OCI-LY3 (cell line): ENCODE data around the gene GNG12.

Experiments
- CTCF ChIP-seq: fragments of 200-600, 300-600 bp; sonication (generic); IDR thresholded peaks from 2 replicates; pipeline ENCODE4 v1.5.1; 2014; ENCODE audit warnings: antibody characterized with exemption, low read length, low read depth
- EZH2phosphoT487 ChIP-seq: fragments of 200-600 bp; shearing (Covaris generic); IDR thresholded peaks from 2 replicates; pipeline ENCODE4 v1.6.1; 2018; ENCODE audit warnings: antibody characterized with exemption, mixed run types, low read depth

- no peak for TF ChIP-seq CTCF
- no peak for TF ChIP-seq EZH2phosphoT487
Measured at GRCh38 chr1:67862685-67863084, 29.4 kb upstream of the GNG12 start.
